ENCODE data around the gene SYAP1.
A peak's percentile ranks its signal among the peaks of the same experiment; 100 is the strongest.
"Not testable (repeated sequence)": the region's sequence is repeated elsewhere in the genome, so short reads cannot be mapped to it uniquely, and the experiment has no call there.

Gene SYAP1

DNA sequence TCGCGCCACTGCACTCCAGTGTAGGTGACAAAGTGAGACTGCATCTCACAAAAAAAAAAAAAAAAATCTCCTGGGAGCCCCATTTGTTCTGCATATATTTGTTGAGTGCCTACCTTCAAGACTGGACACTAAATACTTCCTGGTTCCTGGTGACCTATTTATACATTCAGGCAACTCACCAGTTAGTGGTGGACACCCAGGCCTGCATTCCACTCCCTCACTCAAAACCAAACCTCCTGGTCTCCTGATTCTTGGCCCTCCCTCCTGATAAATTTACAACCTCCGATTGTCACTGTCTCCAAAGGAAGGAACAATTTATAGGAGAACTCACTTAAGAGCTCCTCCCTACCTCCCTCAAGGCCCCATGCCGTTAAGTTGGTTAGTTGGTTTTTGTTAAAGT is 3.1 kb downstream of the SYAP1 start:
- no peak for DNase-seq (ENCODE audit: extremely low read depth in 1 of 2, low read depth in 1 of 2)

DNA sequence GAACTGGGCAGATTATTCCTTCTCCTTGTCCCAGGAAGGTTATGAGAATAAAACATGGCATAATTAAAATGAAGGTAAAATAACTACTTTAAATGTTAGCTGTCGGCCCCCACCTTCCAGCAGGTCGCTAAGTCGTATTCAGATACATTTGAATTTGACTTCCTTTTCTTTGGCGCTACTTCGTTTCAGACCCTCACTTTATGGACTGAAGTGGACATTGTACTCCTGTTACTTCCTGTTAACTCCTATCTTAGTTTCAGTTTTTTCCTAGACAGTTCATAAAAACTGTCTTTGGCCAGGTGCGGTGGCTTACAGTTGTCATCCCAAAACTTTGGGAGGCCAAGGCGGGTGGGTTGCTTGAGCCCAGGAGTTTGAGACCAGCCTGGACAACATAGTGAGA is 5.7 kb downstream of the SYAP1 start:
- DNase-seq (ENCODE audit: extremely low read depth in 1 of 2, low read depth in 1 of 2), result no peak

DNA sequence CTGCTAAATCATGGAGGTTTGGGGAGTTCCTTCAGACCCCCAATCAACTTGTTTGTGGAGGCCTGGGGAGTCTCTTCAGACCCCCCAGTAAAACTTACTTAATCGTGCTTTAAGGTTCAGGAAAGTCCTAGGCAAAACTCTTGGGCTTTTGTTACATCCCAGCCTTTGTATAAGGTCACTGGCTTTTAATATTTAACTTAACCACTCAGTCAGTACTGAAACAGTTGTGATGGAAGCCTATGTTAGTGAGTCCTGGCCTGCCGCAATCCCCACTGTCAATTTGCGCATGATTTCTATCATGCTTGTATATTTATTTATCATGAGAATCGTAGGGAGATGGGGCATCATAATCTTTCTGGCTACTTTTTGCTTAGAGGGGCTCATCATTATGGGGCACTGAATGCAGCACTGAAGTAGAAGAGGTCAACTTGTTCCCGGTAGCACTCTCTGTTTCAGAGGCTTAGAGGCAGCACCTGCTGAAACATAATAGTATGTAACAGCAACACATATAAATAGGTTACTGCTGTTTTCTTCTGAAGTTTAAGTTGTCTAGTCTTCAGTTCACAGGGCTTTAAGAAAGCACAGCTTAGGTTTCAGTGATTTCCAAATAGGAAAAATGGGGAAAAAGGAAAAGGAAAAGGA is 7.1 kb downstream of the SYAP1 start:
- DNase-seq (ENCODE audit: extremely low read depth in 1 of 2, low read depth in 1 of 2), result not testable (repeated sequence)

GRCh38 chrX:16727637-16728036 is 8.2 kb downstream of the SYAP1 start:
- DNase-seq (ENCODE audit: extremely low read depth in 1 of 2, low read depth in 1 of 2), result no peak

GRCh38 chrX:16730450-16730849 is 11.0 kb downstream of the SYAP1 start:
- DNase-seq (ENCODE audit: extremely low read depth in 1 of 2, low read depth in 1 of 2), result no peak

DNA sequence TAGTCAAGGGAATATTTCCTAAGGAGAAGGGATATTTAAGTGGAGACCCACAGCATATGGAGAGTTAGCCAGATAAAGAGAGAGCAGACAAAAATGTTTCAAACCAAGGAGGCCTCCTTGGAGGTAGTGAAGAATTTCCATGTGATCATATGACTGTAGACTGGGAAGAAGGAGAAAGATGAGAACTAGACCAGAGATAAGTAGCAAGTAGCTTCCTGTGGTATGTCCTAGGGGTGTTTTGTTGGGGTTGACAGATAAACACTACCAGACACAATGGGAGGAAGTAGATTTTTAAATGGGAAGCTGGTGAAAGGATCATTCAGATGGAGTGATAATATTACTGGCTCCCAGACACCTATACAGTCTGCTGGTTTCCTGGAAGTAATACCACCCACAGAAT is 13.6 kb downstream of the SYAP1 start:
- DNase-seq (ENCODE audit: extremely low read depth in 1 of 2, low read depth in 1 of 2), result no peak

- no peak for DNase-seq (ENCODE audit: extremely low read depth in 1 of 2, low read depth in 1 of 2)
Observed at GRCh38 chrX:16737024-16737423, 17.6 kb downstream of the SYAP1 start.

DNA sequence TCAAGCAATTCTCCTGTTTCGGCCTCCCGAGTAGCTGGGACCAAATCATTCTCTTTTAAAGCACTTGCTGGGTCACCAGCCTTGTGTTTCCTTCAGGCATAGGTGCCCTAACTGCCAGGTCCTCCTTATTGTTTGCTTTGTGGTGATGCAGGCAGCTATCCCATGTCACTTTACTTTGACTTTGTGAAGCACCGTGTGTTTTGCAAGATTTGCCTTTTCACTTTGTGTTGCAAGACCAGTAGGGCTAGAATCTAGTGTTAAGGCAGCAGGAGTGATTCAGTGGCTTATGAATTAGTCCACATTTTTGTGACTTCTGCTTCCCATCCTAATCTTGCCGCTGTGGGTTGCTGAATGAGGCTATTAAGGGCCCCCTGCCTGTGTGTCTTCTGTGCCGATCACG is 20.2 kb downstream of the SYAP1 start:
- DNase-seq (ENCODE audit: extremely low read depth in 1 of 2, low read depth in 1 of 2), result no peak

- no peak for DNase-seq (ENCODE audit: extremely low read depth in 1 of 2, low read depth in 1 of 2)
Observed at GRCh38 chrX:16743604-16744325, 24.4 kb downstream of the SYAP1 start.

- no peak for DNase-seq (ENCODE audit: extremely low read depth in 1 of 2, low read depth in 1 of 2)
Observed at GRCh38 chrX:16745102-16745501, 25.7 kb downstream of the SYAP1 start.

DNA sequence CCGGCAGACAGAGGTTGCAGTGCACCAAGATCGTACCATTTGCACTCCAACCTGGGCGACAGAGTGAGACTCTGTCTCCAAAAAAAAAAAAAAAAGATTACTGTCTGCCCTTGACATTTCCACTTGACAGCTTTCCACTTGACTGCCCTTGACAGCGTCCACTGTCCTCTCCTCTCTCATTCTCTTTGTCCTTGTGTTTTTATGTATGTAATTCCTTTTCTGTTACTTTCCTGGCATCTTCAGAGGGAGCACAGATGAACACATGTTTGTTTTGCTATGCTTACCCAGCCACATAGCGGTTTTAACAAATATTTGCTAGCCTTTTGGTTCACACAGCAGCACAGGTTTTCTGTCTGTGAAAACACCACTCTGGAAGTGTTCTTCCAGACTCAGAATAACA is 26.2 kb downstream of the SYAP1 start:
- DNase-seq (ENCODE audit: extremely low read depth in 1 of 2, low read depth in 1 of 2), result no peak

DNA sequence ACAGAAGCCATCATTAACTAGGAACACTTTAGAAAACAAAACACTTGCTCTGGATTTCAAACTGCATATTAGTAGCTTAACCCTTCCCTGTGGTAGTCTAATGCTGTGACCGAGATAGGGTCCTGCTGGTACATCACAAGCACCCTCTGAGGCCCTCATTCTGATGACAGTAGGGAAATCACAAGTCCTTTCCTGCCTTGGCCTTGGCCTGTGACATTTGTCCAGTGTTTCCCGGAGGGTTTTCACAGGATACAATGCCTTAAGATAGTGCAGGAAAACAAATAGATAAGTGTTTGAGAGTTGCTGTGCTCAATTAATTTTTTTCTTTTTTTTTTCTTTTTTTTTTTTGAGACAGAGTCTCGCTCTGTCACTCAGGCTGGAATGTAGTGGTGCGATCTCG is 29.0 kb downstream of the SYAP1 start:
- no peak for DNase-seq (ENCODE audit: extremely low read depth in 1 of 2, low read depth in 1 of 2)

DNA sequence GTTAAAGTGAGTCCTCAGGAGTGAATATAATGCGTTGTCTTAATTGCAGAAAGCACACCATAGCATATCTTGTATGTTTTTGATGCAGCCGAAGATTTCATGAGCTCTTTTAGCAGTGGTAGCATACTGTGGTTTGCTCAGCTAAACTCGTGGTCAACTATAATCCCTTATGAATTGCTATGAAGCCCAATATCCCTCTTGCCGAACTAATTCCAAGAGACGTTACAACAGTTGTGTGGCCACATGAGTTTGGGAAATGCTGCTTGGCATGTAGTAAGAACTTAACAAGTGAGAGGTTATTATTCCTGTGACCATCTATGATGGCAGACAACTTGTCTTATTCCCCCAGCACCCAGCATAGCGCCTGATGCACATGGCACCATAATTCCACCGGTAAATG is 30.7 kb downstream of the SYAP1 start:
- no peak for DNase-seq (ENCODE audit: extremely low read depth in 1 of 2, low read depth in 1 of 2)

DNA sequence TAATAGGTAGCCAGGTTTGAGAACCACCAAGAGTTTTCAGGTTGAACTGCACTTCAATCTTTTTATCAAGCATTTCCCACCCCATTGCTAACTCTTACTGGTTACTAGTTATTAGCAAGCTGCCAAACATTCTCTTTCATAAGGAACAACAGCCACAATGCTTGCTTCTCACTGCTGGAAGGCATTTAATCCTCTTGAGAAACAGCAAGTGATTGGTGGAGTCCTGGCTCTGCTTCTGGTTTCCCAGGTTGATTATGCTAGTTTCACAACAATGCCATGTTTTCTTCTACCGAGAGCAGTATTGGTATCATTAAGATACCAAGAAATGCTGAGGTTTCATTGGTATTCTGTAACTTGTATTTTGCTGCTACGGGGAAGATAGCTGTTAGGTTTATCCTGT is 34.6 kb downstream of the SYAP1 start:
- DNase-seq (ENCODE audit: extremely low read depth in 1 of 2, low read depth in 1 of 2), result no peak

DNA sequence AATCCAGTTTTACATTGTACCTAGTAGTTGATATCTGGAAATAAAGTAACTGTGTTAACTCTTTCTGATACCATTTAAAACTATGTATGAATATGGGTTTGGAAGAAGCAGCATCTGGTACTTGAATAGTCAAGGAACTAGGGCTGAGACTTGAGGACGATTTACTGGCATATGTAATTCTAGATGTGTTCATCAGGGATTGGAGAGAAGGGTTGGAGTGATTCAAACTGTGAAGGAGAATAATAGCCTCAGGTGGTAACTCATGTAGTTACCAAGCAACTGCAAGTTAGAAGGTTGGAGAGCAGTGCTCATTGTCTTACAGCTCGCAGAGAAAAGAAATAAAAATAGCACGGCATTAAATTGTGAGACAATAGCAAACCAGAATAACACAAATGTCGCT is 37.3 kb downstream of the SYAP1 start:
- DNase-seq (ENCODE audit: extremely low read depth in 1 of 2, low read depth in 1 of 2), result no peak

- not testable (repeated sequence) for DNase-seq (ENCODE audit: extremely low read depth in 1 of 2, low read depth in 1 of 2)
Observed at GRCh38 chrX:16761500-16761899, 42.1 kb downstream of the SYAP1 start.

GRCh38 chrX:16762579-16762978 is 43.2 kb downstream of the SYAP1 start:
- DNase-seq (ENCODE audit: extremely low read depth in 1 of 2, low read depth in 1 of 2), result no peak

GRCh38 chrX:16765594-16765993 is 46.2 kb downstream of the SYAP1 start:
- DNase-seq (ENCODE audit: extremely low read depth in 1 of 2, low read depth in 1 of 2), result no peak

GRCh38 chrX:16770970-16771482 is 51.6 kb downstream of the SYAP1 start:
- no peak for DNase-seq (ENCODE audit: extremely low read depth in 1 of 2, low read depth in 1 of 2)

- peak in 1 of 2 donors; percentile 1 for DNase-seq (ENCODE audit: extremely low read depth in 1 of 2, low read depth in 1 of 2)
Observed at GRCh38 chrX:16771483-16772398, 52.3 kb downstream of the SYAP1 start.

GRCh38 chrX:16772460-16772859 is 53.0 kb downstream of the SYAP1 start:
- DNase-seq (ENCODE audit: extremely low read depth in 1 of 2, low read depth in 1 of 2), result no peak
